ENCODE measurements around the gene DNM2. TPM values are rescaled to one million over a fixed set of nuclear protein-coding genes. Genes with fewer than 3 reads are reported as not detected.
A peak's percentile ranks its signal among the peaks of the same experiment; 100 is the strongest.
"Not testable (repeated sequence)": the region's sequence is repeated elsewhere in the genome, so short reads cannot be mapped to it uniquely, and the experiment has no call there.

The DNM2 gene
- total RNA-seq (2014; rRNA removed; shearing (Covaris generic)): 23.7 and 31.7 TPM in 2 replicates
- polyA plus RNA-seq (2015; cell fraction: cytosol; rRNA removed): 58.1 and 66.5 TPM in 2 replicates
- polyA plus RNA-seq (2015; cell fraction: nucleus; rRNA removed): 180 and 201 TPM in 2 replicates

GRCh38 chr19:10717356-10718204 is at the start of gene DNM2:
DNM2 (plus strand) TSS chr19:10718079; CDS start chr19:10718243, 164 bp downstream.
- DNase-seq (ENCODE audit: low read depth, low spot score): peak; percentile 100
- in situ Hi-C loops (cut with HindIII; ENCODE audit: low pct_unique_long_range_greater_than_20kb, low sequenced_read_pairs): no loop called here

GRCh38 chr19:10669246-10669645 is 48.6 kb upstream of the DNM2 start:
- in situ Hi-C loops (cut with HindIII; ENCODE audit: low pct_unique_long_range_greater_than_20kb, low sequenced_read_pairs): no loop called here
- no peak for DNase-seq (ENCODE audit: low read depth, low spot score)

- in situ Hi-C loops (cut with HindIII; ENCODE audit: low pct_unique_long_range_greater_than_20kb, low sequenced_read_pairs): no loop called here
Measured at GRCh38 chr19:10670182-10670581, 47.7 kb upstream of the DNM2 start.

GRCh38 chr19:10670876-10671804 is 46.7 kb upstream of the DNM2 start:
- in situ Hi-C loops (cut with HindIII; ENCODE audit: low pct_unique_long_range_greater_than_20kb, low sequenced_read_pairs): no loop called here
- DNase-seq (ENCODE audit: low read depth, low spot score): no peak

More at GRCh38 chr19:10670182-10670581, 47.7 kb upstream of the DNM2 start:
- DNase-seq (ENCODE audit: low read depth, low spot score): no peak

GRCh38 chr19:10671922-10672321 is 46.0 kb upstream of the DNM2 start:
- DNase-seq (ENCODE audit: low read depth, low spot score); in situ Hi-C loops (cut with HindIII; ENCODE audit: low pct_unique_long_range_greater_than_20kb, low sequenced_read_pairs): not testable (repeated sequence)

- in situ Hi-C loops (cut with HindIII; ENCODE audit: low pct_unique_long_range_greater_than_20kb, low sequenced_read_pairs); DNase-seq (ENCODE audit: low read depth, low spot score): not testable (repeated sequence)
Measured at GRCh38 chr19:10675214-10675613, 42.7 kb upstream of the DNM2 start.

GRCh38 chr19:10677751-10678150 is 40.1 kb upstream of the DNM2 start:
- no peak for DNase-seq (ENCODE audit: low read depth, low spot score)
- in situ Hi-C loops (cut with HindIII; ENCODE audit: low pct_unique_long_range_greater_than_20kb, low sequenced_read_pairs): no loop called here

GRCh38 chr19:10678813-10679212 is 39.1 kb upstream of the DNM2 start:
- DNase-seq (ENCODE audit: low read depth, low spot score): no peak
- in situ Hi-C loops (cut with HindIII; ENCODE audit: low pct_unique_long_range_greater_than_20kb, low sequenced_read_pairs): no loop called here

GRCh38 chr19:10679743-10680142 is 38.1 kb upstream of the DNM2 start:
- in situ Hi-C loops (cut with HindIII; ENCODE audit: low pct_unique_long_range_greater_than_20kb, low sequenced_read_pairs): no loop called here
- no peak for DNase-seq (ENCODE audit: low read depth, low spot score)

- in situ Hi-C loops (cut with HindIII; ENCODE audit: low pct_unique_long_range_greater_than_20kb, low sequenced_read_pairs): no loop called here
- DNase-seq (ENCODE audit: low read depth, low spot score): no peak
Measured at GRCh38 chr19:10680545-10681135, 37.2 kb upstream of the DNM2 start.

GRCh38 chr19:10681658-10682057 is 36.2 kb upstream of the DNM2 start:
- in situ Hi-C loops (cut with HindIII; ENCODE audit: low pct_unique_long_range_greater_than_20kb, low sequenced_read_pairs): no loop called here
- DNase-seq (ENCODE audit: low read depth, low spot score): no peak

- DNase-seq (ENCODE audit: low read depth, low spot score): no peak
Measured at GRCh38 chr19:10682397-10683063, 35.3 kb upstream of the DNM2 start.

GRCh38 chr19:10683064-10683426 is 34.8 kb upstream of the DNM2 start:
- no peak for DNase-seq (ENCODE audit: low read depth, low spot score)
- in situ Hi-C loops (cut with HindIII; ENCODE audit: low pct_unique_long_range_greater_than_20kb, low sequenced_read_pairs): no loop called here

More at GRCh38 chr19:10682397-10683063, 35.3 kb upstream of the DNM2 start:
- in situ Hi-C loops (cut with HindIII; ENCODE audit: low pct_unique_long_range_greater_than_20kb, low sequenced_read_pairs): no loop called here

GRCh38 chr19:10683582-10683981 is 34.3 kb upstream of the DNM2 start:
- no peak for DNase-seq (ENCODE audit: low read depth, low spot score)
- in situ Hi-C loops (cut with HindIII; ENCODE audit: low pct_unique_long_range_greater_than_20kb, low sequenced_read_pairs): no loop called here

- in situ Hi-C loops (cut with HindIII; ENCODE audit: low pct_unique_long_range_greater_than_20kb, low sequenced_read_pairs): no loop called here
- DNase-seq (ENCODE audit: low read depth, low spot score): no peak
Measured at GRCh38 chr19:10685210-10685609, 32.7 kb upstream of the DNM2 start.

GRCh38 chr19:10686193-10686592 is 31.7 kb upstream of the DNM2 start:
- in situ Hi-C loops (cut with HindIII; ENCODE audit: low pct_unique_long_range_greater_than_20kb, low sequenced_read_pairs): no loop called here
- DNase-seq (ENCODE audit: low read depth, low spot score): no peak
